ENCODE results near the gene SLC26A1. TPM values are rescaled to one million over a fixed set of nuclear protein-coding genes. Genes with fewer than 3 reads are reported as not detected.

SLC26A1 gene
- total RNA-seq, 1 donor from 2014 or later, result under 0.01 TPM

- H3K27me3 ChIP-seq (ENCODE audit: control insufficient read depth, insufficient read depth, low read length), result peaks cover 45% of the 10 kb centered on the region
- no peak overlapping the region for H3K4me3 ChIP-seq (ENCODE audit: low read depth, low read length)
- H3K36me3 ChIP-seq (ENCODE audit: control insufficient read depth, insufficient read depth, low read length), result no peaks in the 10 kb centered on the region
- FAIRE-seq (no peak), DNase-seq (ENCODE audit: low read depth) (no peak)
- TF ChIP-seq CTCF (IDR thresholded peaks at IDR 0.05; ENCODE audit: insufficient read depth, low read length, severe bottlenecking), result no peak
Measured at GRCh38 chr4:1003271-1004070, 10.3 kb upstream of the SLC26A1 start.

- no peak for FAIRE-seq
- TF ChIP-seq CTCF (IDR thresholded peaks at IDR 0.05; ENCODE audit: insufficient read depth, low read length, severe bottlenecking), result no peak
- H3K4me3 ChIP-seq (ENCODE audit: low read depth, low read length), result no peak overlapping the region
- DNase-seq (ENCODE audit: low read depth), result no peak
- H3K27me3 ChIP-seq (ENCODE audit: control insufficient read depth, insufficient read depth, low read length), result peaks cover 50% of the 10 kb centered on the region
- H3K36me3 ChIP-seq (ENCODE audit: control insufficient read depth, insufficient read depth, low read length), result no peaks in the 10 kb centered on the region
Measured at GRCh38 chr4:1002631-1003251, 9.5 kb upstream of the SLC26A1 start.

DNA sequence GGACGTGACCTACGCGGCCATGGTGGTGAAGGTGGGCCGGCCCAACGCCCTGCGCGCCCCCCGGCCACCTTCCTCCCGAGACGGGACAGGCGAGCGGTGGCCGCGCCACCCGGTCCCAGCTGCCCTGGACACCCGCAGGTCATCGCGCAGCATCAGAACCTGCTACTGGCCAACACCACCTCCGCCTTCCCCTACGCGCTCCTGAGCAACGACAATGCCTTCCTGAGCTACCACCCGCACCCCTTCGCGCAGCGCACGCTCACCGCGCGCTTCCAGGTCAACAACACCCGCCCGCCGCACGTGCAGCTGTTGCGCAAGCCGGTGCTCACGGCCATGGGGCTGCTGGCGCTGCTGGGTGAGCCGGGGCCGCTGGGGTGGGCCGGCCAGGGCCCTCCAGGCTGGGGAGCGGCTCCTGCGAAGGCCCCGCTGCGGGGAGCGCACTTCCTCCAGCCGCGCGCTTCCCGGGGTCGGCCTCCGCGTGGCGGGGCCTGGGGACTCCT, 9.0 kb upstream of the SLC26A1 start:
- no peak for FAIRE-seq
- H3K4me3 ChIP-seq (ENCODE audit: low read depth, low read length), result no peak overlapping the region
- no peak for DNase-seq (ENCODE audit: low read depth)
- peaks cover 55% of the 10 kb centered on the region for H3K27me3 ChIP-seq (ENCODE audit: control insufficient read depth, insufficient read depth, low read length)
- no peak for TF ChIP-seq CTCF (IDR thresholded peaks at IDR 0.05; ENCODE audit: insufficient read depth, low read length, severe bottlenecking)
- H3K36me3 ChIP-seq (ENCODE audit: control insufficient read depth, insufficient read depth, low read length), result no peaks in the 10 kb centered on the region

GRCh38 chr4:1001561-1002130, 8.4 kb upstream of the SLC26A1 start:
- no peaks in the 10 kb centered on the region for H3K36me3 ChIP-seq (ENCODE audit: control insufficient read depth, insufficient read depth, low read length)

DNA sequence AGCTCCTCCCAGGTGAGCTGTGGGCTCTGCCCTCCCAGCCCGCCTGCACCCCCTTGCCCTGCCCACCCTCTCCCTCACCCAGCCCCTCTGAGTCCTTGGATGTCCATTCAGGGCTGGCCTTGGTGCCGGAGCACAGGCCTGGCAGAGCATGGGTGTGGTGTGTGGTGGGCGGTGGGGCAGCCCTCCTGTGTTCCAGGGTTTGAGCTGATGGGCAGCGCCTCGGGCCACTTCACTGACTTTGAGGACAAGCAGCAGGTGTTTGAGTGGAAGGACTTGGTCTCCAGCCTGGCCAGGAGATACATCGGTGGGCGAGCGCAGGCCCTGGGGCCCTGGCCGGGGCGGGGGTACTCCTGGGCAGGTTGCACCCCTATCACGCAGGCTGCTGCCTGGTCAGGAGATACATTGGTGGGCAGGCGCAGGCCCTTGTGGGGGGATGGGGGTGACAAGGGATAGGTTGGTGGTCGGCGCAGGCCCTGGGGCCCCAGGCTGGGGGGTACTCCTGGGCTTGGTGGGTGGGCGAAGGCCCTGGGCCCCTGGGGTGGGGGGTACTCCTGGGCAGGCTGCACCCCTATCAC, 7.6 kb upstream of the SLC26A1 start:
- TF ChIP-seq CTCF (IDR thresholded peaks at IDR 0.05; ENCODE audit: insufficient read depth, low read length, severe bottlenecking), result no peak
- DNase-seq (ENCODE audit: low read depth) (no peak), FAIRE-seq (no peak)
- Histone ChIP-seq H3K36me3 (ENCODE audit: control insufficient read depth, insufficient read depth, low read length) (no peaks in the 10 kb centered on the region), H3K27me3 (ENCODE audit: control insufficient read depth, insufficient read depth, low read length) (peaks cover 58% of the 10 kb centered on the region), H3K4me3 (ENCODE audit: low read depth, low read length) (no peak overlapping the region)

More at GRCh38 chr4:1001561-1002130, 8.4 kb upstream of the SLC26A1 start:
- TF ChIP-seq CTCF (IDR thresholded peaks at IDR 0.05; ENCODE audit: insufficient read depth, low read length, severe bottlenecking), result no peak
- DNase-seq (ENCODE audit: low read depth) (no peak), FAIRE-seq (no peak)
- Histone ChIP-seq H3K27me3 (ENCODE audit: control insufficient read depth, insufficient read depth, low read length) (peaks cover 56% of the 10 kb centered on the region), H3K4me3 (ENCODE audit: low read depth, low read length) (no peak overlapping the region)
